GM18858 (cell line): ENCODE results near the gene GRIN1.
"Not testable (repeated sequence)": the region's sequence is repeated elsewhere in the genome, so short reads cannot be mapped to it uniquely, and the experiment has no call there.

ENCODE experiments used
- ATAC-seq: cut with Tn5 transposase; IDR thresholded peaks from one replicate; pipeline ENCODE4 v1.9.1; 2021; ENCODE audit not compliant: unreplicated experiment

Gene GRIN1

DNA sequence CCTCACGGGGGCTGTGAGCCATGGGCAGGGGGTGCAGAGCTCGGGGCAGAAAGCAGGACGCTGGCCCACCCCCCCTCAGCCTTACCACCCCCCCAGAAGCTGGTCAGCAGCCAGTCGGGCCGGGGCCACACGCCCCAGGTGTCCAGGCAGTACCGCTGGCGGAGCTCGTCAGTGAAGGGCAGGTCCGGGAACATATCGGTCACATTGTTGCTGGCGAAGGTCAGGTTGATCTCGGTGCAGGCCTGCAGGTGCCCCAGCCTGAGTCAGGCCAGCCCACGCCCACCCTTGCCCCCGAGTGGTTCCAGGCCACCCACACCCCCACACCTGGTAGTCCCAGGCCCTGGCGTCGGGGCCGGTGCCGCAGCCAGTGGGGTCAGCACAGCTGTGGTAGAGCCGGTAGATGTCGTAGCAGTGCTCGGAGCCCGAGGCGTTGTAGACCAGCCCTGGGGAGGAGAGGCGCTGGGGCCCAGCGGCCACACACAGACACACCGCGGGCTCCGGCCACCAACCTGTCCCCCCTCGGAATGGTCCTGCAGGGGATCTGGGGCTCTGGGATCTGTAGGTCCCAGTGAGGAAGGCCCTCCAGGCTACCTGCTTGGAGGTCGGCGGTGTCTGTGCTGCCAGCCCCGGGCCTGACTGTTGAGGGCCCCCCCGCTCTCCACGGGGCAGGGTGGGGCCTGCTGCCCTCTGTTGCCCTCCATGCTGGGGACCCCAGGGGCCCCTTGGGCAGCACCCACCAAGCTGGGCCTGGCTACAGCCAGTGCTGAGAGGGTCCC lies 27.0 kb upstream of the GRIN1 start:
- ATAC-seq = no peak

DNA sequence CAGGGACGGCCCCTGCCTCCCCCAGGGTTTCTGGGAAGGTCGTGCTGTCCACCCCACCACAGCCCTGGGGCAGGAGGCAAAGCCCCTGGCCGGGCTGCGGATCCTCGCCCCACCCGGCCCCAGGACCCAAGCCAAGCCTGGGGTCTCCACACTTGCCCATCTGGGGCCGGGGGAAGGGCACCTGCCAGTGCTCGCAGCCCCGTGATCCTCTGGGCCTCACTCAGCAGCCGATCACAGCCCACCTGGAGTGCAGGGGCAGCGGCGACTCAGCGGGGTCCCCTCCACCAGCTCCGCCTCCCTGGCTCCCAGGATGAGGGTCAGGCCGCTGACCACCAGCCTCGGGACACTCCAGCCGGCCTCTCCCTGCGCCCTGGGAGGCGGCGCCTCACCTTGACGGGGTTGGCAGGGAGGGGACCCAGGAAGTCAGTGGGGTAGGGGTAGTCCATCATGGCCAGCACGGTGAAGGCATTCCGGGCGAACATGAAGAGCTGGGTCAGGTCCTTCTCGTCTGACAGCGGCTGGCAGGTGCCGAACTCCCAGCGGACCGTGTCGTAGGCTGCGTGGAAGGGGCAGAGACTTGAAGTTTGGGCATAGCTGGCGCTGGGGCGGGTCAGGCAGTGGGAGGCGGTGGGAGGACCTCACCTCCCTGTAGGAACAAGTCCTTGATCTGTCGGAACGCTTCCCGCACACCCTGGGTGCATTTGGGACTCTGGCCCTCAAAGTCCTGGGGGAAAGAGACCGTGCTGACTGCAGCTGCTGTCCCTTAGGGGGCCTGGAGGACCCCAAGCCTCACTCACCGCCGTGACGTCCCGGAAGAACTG lies 26.2 kb upstream of the GRIN1 start:
- ATAC-seq = no peak

- ATAC-seq = no peak
Observed at GRCh38 chr9:137113385-137114159, 25.4 kb upstream of the GRIN1 start.

GRCh38 chr9:137114220-137114612 lies 24.7 kb upstream of the GRIN1 start:
- ATAC-seq = no peak

- peak; percentile 58 for ATAC-seq
Observed at GRCh38 chr9:137114613-137115393, 24.2 kb upstream of the GRIN1 start, which contains the start of gene DPP7. TSS of gene DPP7 (minus strand) at chr9:137114733. CDS start at chr9:137114713, 20 bp downstream.

DNA sequence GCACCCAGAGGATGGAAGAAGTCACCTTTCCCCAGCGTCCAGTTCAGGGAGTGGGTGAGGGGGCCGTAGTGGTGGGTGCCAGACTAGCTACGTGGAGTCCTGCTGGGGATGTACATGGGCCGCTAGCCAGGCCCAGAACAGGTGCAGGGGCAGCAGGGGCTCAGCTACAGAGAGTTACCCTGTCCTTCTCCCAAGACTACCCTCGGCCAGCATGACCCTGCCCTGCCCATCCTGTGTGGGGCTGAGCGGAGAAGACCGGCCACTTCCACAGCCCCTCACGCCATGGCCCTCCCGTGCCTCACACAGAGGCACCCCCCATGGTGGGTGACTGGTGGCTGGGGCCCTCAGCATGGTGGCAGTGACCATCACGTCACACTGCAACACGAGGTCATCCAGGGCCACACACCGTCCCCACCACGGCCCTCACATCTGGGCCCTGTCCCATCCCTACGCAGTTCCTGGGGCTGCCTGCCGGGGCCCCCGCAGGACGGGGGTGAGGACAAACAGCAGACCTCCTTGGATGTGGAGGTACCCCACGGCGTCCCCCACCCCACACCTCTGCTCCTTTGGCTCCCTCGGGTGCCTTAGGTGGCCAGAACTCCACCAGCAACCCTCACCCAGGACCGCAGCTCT lies 23.4 kb upstream of the GRIN1 start:
- ATAC-seq = no peak

DNA sequence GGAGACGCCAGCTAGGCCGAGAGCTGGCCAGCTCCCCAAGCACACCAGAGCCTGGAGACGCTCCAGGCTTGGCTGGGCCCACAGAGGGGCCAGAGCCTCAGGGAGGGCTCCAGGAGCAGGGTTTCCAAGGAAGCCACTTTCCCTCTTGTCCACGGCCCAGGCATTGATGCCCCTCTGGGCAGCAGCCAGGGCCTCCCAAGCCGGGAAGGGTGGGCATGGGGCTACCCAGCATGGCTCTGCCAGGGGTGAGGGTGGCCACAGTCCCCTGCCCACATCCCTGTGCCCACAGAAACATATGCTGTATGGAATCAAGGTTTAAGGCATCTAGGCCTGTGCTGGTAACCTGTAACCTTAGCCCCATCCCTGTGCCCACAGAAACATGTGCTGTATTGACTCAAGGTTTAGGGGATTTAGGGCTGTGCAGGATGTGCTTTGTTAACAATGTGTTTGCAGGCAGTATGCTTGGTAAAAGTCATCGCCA lies 22.9 kb upstream of the GRIN1 start:
- ATAC-seq = no peak

- no peak for ATAC-seq
Observed at GRCh38 chr9:137116728-137117127, 22.2 kb upstream of the GRIN1 start.

DNA sequence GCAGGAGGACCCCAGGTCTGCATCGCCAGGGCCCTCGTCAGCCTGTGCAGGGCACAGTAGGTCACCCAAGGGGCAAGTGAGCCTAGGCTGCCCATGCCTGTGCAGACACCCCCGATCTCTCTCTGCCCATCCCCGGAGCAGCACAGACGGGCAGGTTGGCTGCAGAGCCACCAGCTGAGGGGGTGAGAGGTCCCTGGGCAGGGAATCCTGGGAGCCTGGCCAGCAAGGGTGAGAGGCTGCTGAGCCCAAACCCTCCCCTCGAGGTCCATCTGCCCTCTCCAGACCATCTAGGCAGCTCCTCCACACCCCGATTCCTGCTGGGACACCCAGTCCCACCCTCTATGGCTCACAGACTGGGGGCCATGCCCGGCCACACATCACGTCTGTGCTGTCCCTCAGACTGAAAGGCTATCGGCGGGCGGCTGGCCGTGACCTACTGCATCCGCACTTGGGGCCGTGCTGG lies 21.7 kb upstream of the GRIN1 start:
- no peak for ATAC-seq

GRCh38 chr9:137118092-137118603 lies 20.8 kb upstream of the GRIN1 start:
- not testable (repeated sequence) for ATAC-seq

DNA sequence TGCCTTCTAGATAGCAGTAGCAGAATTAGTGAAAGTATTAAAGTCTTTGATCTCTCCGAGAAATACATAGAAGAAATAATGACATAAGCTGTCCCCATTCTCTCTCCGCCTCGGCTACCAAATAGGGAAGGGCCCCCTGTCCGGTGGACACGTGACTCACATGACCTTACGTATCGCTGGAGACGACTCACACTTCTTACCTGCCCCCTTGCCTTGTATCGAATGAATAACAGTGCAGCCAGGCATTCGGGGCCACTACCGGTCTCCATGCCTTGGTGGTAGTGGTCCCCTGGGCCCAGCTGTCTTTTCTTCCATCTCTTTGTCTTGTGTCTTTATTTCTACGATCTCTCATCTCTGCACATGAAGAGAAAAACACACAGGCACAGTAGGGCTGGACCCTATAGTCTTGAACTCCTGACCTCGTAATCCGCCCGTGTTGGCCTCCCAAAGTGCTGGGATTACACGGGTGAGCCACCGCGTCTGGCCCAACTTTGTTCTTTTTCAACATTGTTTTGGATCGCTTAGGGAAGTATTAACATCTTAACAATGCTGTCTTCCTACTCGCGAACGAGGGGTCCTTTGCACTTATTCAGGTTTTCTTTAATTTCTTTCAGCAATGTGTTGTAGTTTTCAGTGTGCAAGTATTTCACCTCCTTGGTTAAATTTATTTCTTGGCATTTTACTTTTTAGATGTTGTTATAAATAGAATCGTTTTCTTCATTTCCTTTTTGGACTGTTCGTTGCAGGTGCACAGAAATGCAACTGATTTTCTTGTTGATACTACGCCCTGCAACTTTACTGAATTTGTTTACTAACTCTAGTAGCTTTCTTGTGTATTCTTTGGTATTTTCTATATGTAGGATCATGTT lies 16.8 kb upstream of the GRIN1 start:
- ATAC-seq = not testable (repeated sequence)

DNA sequence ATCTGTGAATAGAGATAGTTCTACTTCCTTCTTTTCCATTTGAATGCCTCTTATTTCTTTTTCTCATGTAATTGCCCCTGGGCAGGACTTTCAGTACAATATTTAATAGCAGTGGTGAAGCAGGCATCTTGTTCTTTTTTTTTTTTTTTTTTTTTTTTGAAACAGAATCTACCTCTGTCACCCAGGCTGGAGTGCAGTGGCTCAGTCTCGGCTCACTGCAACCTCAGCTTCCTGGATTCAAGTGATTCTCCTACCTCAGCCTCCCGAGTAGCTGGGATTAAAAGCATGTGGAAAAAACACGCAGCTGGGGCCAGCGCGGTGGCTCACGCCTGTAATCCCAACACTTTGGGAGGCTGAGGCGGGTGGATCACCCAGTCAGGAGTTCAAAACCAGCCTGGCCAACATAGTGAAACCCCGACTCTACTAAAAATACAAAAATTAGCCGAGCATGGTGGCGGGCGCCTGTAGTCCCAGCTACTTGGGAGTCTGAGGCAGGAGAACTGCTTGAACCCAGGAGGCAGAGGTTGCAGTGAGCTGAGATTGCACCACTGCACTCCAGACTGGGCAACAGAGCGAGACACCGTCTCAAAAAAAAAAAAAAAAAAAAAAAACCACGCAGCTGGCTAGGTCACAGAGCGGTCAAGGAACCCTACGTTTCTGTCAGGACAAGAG lies 16.0 kb upstream of the GRIN1 start:
- ATAC-seq = not testable (repeated sequence)

GRCh38 chr9:137123468-137123837 lies 15.5 kb upstream of the GRIN1 start:
- ATAC-seq = peak; percentile 33

GRCh38 chr9:137123952-137124462 lies 14.9 kb upstream of the GRIN1 start:
- ATAC-seq = not testable (repeated sequence)

- no peak for ATAC-seq
Observed at GRCh38 chr9:137126786-137127185, 12.2 kb upstream of the GRIN1 start.

DNA sequence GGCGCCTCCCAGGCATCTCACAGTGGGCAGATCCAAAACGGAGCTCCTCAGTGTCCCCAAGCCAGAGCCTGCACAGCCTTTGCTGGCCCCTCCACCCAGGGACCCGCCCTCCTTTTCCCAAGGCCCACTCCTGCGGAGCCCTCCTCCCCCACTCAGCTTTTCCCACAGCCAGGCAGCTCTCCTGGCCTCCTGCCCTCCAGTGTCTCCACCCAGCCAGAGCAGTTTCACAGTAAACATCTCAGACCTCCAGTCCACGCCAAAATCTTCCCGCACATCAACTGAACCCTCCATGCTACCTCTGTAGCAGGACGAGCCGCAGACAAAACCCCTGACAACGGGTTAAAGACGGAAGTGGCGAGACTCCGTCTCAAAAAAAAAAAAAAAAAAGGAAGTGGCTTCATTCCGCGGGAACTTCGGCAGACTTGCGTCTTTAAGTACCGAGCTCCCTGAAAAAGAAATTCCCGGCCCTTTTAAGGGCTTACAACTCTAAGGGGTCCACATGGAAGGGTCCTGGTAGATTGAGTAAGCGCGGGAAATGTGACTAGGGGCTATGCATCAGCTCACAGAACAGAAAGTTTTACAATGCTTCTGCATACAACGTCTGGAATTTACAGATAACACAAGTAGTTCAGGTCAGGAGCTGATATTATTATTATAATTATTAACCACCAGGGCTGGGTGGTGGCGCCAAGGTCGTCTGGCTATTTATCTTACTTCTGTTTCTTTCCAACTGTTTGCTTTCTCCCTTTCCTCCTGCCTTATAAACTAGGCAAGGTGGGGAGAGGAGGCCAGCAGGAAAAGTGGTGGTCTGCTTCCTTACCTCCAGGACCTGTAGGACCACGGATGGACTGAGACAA lies 11.4 kb upstream of the GRIN1 start:
- no peak for ATAC-seq
